Tibial nerve (tissue), 4 donors: Measurements from ENCODE around the gene TIGD4.

ENCODE experiments used
- EP300 ChIP-seq, 2 donors: sonication (generic); formaldehyde crosslinking; IDR thresholded peaks; one replicate each; pipeline ENCODE4 v1.6.1; 2017; ENCODE audit warnings: antibody characterized with exemption in 2 of 2, mild to moderate bottlenecking in 1 of 2
- POLR2A ChIP-seq, 2 donors: fragments of 450-650 bp; IDR thresholded peaks; one replicate each; pipeline ENCODE4 v1.6.1; 2017; ENCODE audit warnings: antibody characterized with exemption in 2 of 2, mild to moderate bottlenecking in 2 of 2, moderate library complexity in 2 of 2
- TF ChIP-seq, protein P1 (sequence below), 5 experiments: fragments of 200-600 bp in 3 of 5; fragments of 450-650 bp in 2 of 5; sonication (generic) in 3 of 5; IDR thresholded peaks; one replicate each; pipeline ENCODE4 v1.5.1; 2016 to 2019; ENCODE audit warnings: antibody characterized with exemption in 5 of 5, mild to moderate bottlenecking in 3 of 5, moderate library complexity in 2 of 5

GRCh38 chr4:152724494-152724893, 55.0 kb downstream of the TIGD4 start:
- TF ChIP-seq, protein P1, sequence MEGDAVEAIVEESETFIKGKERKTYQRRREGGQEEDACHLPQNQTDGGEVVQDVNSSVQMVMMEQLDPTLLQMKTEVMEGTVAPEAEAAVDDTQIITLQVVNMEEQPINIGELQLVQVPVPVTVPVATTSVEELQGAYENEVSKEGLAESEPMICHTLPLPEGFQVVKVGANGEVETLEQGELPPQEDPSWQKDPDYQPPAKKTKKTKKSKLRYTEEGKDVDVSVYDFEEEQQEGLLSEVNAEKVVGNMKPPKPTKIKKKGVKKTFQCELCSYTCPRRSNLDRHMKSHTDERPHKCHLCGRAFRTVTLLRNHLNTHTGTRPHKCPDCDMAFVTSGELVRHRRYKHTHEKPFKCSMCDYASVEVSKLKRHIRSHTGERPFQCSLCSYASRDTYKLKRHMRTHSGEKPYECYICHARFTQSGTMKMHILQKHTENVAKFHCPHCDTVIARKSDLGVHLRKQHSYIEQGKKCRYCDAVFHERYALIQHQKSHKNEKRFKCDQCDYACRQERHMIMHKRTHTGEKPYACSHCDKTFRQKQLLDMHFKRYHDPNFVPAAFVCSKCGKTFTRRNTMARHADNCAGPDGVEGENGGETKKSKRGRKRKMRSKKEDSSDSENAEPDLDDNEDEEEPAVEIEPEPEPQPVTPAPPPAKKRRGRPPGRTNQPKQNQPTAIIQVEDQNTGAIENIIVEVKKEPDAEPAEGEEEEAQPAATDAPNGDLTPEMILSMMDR (IDR thresholded peaks at IDR 0.05), result no peak
- TF ChIP-seq POLR2A (IDR thresholded peaks at IDR 0.05) (no peak), EP300 (IDR thresholded peaks at IDR 0.05) (no peak)
